WERI-Rb-1 (cell line): ENCODE measurements around the gene TGIF2.

Experiments used
- DNase-seq: peaks from one replicate; pipeline ENCODE4 v3.0.0-alpha.2; 2020
- H3K27ac ChIP-seq: fragments of 250-450 bp; sonication (Bioruptor Pico); 2 replicates; pipeline ENCODE4 v1.5.1; 2020; ENCODE audit warnings: mild to moderate bottlenecking, moderate library complexity
- H3K27me3 ChIP-seq: fragments of 250-450 bp; sonication (Bioruptor Pico); 2 replicates; pipeline ENCODE4 v1.5.1; 2021; ENCODE audit warnings: mild to moderate bottlenecking, low read depth, moderate library complexity; ENCODE audit not compliant: insufficient read depth, severe bottlenecking
- H3K36me3 ChIP-seq: fragments of 250-450 bp; sonication (Bioruptor Pico); 2 replicates; pipeline ENCODE4 v1.5.1; 2020; ENCODE audit warnings: mild to moderate bottlenecking, moderate library complexity
- H3K4me3 ChIP-seq: 2 replicates; pipeline ENCODE4 v1.5.1; 2011; ENCODE audit warnings: low read depth, mild to moderate bottlenecking, control low read depth, low read length
- H3K9me3 ChIP-seq: fragments of 250-450 bp; sonication (Bioruptor Pico); 2 replicates; pipeline ENCODE4 v1.5.1; 2021; ENCODE audit warnings: mild to moderate bottlenecking, moderate library complexity; ENCODE audit not compliant: severe bottlenecking
- TF ChIP-seq, protein P1 (sequence below): IDR thresholded peaks from 2 replicates; pipeline ENCODE4 v1.5.1; 2011; ENCODE audit warnings: low read depth, mild to moderate bottlenecking, control low read depth, inconsistent platforms, low read length

The TGIF2 gene

DNA sequence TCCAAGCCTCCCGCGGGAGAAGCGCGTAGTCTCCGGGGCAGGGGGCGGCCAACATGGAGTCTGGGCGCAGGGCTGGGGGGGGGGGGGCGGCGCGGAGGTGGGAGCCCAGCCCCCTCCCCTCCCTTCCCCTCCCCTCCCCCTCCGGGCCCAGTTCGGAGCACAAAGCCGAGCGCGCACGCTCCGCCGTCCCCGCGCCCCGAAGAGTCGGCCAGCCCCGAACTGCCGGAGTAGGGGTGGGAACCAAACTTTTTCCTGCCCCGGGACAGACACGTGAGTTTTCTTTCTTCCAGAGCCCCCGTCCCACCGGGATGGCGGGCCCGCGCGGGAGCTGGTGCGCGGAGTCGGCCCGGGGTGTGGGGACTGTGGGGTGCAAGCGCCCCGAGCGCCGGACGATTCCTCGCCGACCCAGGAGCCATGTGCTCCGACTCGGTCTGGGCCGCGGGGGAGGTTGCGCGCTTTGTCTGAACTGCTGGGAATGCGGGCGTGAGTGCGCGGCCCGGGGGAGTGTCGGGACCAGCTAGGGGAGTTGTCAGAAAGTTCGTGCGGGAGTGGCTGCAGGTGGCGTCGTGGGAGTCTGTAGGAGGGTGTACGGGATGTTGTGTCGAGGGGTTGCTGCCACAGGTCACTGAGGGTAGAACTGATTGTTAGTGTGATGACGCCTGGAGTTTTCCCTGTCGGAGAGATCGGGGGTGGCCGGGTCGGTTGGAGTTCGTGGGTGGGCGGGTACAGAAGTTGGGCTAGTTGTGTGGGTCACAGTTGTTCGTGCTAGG, 1.2 kb downstream of the TGIF2 start:
- H3K27ac ChIP-seq: peak overlapping the region; percentile 87
- peak; percentile 47 for DNase-seq

DNA sequence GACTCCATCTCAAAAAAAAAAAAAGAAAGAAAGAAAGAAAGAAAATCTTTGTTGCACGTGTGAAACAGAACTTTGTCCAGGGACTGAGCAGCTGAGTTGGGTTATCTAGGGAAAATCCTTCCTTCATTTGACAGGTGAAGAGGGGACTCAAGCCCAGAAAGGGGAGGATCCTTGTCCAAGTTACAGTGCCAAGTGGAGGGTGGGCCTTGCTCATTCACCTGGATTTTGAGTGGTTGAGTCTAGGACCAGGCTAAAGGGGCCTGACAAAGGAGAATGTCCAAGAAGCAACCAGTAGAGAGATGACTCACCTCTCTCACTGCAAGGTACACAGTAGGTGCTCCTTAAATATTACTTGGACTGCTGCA, 2.7 kb downstream of the TGIF2 start:
- Histone ChIP-seq H3K9me3 (no peaks in the 10 kb centered on the region), H3K27me3 (no peaks in the 10 kb centered on the region), H3K27ac (no peak overlapping the region), H3K4me3 (no peak overlapping the region), H3K36me3 (peaks cover 25% of the 10 kb centered on the region)
- DNase-seq: no peak
- TF ChIP-seq, protein P1, sequence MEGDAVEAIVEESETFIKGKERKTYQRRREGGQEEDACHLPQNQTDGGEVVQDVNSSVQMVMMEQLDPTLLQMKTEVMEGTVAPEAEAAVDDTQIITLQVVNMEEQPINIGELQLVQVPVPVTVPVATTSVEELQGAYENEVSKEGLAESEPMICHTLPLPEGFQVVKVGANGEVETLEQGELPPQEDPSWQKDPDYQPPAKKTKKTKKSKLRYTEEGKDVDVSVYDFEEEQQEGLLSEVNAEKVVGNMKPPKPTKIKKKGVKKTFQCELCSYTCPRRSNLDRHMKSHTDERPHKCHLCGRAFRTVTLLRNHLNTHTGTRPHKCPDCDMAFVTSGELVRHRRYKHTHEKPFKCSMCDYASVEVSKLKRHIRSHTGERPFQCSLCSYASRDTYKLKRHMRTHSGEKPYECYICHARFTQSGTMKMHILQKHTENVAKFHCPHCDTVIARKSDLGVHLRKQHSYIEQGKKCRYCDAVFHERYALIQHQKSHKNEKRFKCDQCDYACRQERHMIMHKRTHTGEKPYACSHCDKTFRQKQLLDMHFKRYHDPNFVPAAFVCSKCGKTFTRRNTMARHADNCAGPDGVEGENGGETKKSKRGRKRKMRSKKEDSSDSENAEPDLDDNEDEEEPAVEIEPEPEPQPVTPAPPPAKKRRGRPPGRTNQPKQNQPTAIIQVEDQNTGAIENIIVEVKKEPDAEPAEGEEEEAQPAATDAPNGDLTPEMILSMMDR: no peak

More for the DNA sequence above, 1.2 kb downstream of the TGIF2 start:
- Histone ChIP-seq H3K9me3 (no peaks in the 10 kb centered on the region), H3K27me3 (no peaks in the 10 kb centered on the region), H3K36me3 (peaks cover 12% of the 10 kb centered on the region), H3K4me3 (peak overlapping the region; percentile 94)
- TF ChIP-seq, protein P1: no peak

DNA sequence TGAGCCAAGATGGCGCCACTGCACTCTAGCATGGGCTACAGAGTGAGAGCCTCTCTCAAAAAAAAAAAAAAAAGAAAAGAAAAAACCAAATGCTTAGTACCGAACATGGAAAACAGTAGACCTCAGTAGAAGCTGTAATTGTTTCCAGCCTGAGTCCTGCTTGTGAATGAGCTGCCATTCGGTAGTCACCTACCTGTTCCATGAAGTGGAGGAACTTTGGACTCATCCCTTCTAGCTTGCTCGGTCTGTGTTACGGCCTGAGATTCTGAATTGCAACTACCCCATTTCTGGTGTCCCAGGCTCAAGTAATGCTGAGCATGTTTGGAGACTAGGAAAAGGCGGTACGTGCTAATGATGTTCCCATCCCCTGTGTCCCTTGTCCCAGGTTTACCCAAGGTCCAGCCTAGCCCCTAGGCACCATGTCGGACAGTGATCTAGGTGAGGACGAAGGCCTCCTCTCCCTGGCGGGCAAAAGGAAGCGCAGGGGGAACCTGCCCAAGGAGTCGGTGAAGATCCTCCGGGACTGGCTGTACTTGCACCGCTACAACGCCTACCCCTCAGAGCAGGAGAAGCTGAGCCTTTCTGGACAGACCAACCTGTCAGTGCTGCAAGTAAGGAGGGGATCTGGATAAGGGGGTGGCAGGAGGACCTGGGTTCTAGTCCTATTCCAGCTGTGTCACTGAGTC, 5.1 kb downstream of the TGIF2 start:
- Histone ChIP-seq H3K4me3 (no peak overlapping the region), H3K27ac (no peak overlapping the region), H3K36me3 (peaks cover 47% of the 10 kb centered on the region), H3K27me3 (no peaks in the 10 kb centered on the region), H3K9me3 (no peaks in the 10 kb centered on the region)
- TF ChIP-seq, protein P1: no peak
- no peak for DNase-seq

DNA sequence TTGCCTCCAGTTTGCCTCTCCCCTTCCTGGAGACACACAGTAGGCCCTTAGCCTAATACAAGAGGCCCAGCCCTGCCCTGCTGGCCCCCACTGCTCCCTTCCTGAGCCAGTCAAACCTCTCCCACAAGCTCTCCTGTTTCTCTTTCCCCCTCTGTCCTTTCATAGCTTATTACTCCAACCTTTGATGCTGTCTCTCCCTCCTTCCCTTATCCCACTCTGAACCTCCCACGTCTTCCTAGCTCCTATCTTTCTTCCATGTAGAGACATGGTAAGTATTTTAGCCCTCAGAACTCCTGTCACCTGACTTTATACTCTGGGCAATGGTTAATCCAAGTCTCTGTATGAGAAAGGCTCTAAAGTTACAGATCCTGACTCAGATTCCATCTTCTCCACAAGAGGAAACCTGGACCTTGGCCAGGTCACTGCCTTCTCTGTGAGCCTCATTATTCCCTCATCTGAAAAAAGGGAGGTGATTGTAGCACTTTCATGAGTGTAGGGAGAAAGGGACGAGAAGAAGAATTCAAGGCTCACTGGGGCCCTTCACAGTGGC, 6.7 kb downstream of the TGIF2 start:
- H3K4me3 ChIP-seq: no peak overlapping the region
- no peak for DNase-seq
- no peaks in the 10 kb centered on the region for H3K9me3 ChIP-seq
- TF ChIP-seq, protein P1: no peak
- H3K36me3 ChIP-seq: peaks cover 48% of the 10 kb centered on the region
- no peaks in the 10 kb centered on the region for H3K27me3 ChIP-seq
- H3K27ac ChIP-seq: no peak overlapping the region

DNA sequence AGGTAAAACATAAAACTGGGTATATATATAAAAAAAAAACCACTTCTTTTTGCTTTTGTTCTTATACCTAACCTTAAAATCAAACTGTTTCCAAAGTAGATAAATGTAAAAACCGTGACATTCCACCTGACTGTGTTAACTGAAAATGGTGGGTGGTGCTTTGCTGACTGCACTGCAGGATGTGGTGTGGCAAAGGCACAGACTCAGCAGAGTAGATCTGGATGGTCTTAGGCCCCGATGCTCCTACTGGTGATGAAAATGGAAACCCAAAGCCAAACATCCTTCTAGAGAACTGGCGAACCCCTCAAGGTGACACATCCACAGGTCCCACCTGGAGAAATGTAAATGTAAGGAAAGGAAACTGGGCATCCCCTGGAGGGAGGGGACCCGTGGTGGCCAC, 8.9 kb downstream of the TGIF2 start:
- H3K36me3 ChIP-seq: peaks cover 53% of the 10 kb centered on the region
- DNase-seq: no peak
- no peak overlapping the region for H3K4me3 ChIP-seq
- no peak overlapping the region for H3K27ac ChIP-seq
- H3K9me3 ChIP-seq: no peaks in the 10 kb centered on the region
- TF ChIP-seq, protein P1: no peak
- no peaks in the 10 kb centered on the region for H3K27me3 ChIP-seq
